ENCODE results near the gene CTNNB1. TPM values are rescaled to one million over a fixed set of nuclear protein-coding genes. Genes with fewer than 3 reads are reported as not detected.
A peak's percentile ranks its signal among the peaks of the same experiment; 100 is the strongest.

CTNNB1 gene
- total and polyA plus RNA-seq, 4 donors, result 63.3 to 265 (median 151) TPM

DNA sequence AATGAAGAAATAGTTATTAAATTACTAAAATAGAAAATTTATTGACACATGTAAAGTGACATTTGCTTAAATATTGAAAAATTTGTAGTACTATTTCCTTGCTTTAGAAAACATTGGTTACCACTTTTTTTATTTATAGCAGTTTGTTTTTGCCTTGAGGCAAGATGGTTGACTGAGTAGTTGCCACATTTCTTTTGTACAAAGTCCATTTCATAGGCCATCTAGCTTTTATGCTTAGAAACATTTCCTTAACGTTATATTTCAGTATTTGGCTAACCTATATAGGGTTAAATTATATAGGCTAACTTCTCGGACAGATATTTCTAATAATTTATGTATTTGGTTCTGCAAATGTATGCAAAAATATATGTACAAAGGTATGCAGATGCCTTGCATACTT is 17.1 kb downstream of the CTNNB1 start:
- H3K27ac ChIP-seq (ENCODE audit: low read depth in 1 of 2, low read length in 2 of 2), result no peak overlapping the region
- no peak for DNase-seq (ENCODE audit: low spot score)
- TF ChIP-seq HNF4A (conservative IDR thresholded peaks at IDR 0.05) (peak; percentile 39 to 62), TAF1 (conservative IDR thresholded peaks at IDR 0.05) (no peak), HNF4G (IDR thresholded peaks at IDR 0.05) (no peak)
- no peaks in the 10 kb centered on the region for H3K9me3 ChIP-seq (ENCODE audit: control insufficient read depth in 4 of 4, low read length in 3 of 4)
- no peak overlapping the region for H3K4me3 ChIP-seq (ENCODE audit: low read depth in 1 of 3, low read length in 3 of 3)
- 63% methylated on average over 2 of the region's 2 CpGs for WGBS
- no peaks in the 10 kb centered on the region for H3K36me3 ChIP-seq (ENCODE audit: control insufficient read depth in 4 of 4, insufficient read depth in 3 of 4, low read depth in 1 of 4, low read length in 3 of 4)
- H3K4me1 ChIP-seq (ENCODE audit: control insufficient read depth in 4 of 4, insufficient read depth in 4 of 4, low read length in 3 of 4), result peaks cover 11 to 33% (median 13%) of the 10 kb centered on the region in 4 donors
- no peak overlapping the region for H3K9ac ChIP-seq (ENCODE audit: low read depth in 1 of 2, low read length in 2 of 2)
- H3K27me3 ChIP-seq (ENCODE audit: control insufficient read depth in 4 of 4, insufficient read depth in 4 of 4, low read length in 3 of 4), result no peaks in the 10 kb centered on the region

DNA sequence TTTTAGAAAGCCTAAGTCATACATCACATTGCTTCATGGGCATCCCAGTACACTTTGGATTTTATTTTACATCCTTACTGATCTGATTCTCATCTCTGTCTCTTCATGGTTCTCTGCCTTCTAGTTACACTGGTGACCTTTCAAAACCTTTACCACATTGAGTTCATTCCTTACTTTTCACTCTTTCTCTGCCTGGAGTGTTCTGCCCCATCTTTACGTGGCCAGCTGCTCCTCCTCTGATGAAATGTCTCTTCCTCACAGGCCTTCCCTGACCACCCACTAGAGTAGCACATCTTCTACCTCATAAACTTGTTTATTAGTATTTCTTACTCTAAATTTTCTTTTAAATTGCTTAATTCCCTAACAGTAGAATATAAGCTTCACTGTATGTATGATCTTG is 17.7 kb downstream of the CTNNB1 start:
- no peak overlapping the region for H3K9ac ChIP-seq (ENCODE audit: low read depth in 1 of 2, low read length in 2 of 2)
- WGBS, result 68% methylated on average over 1 of the region's 1 CpG
- H3K36me3 ChIP-seq (ENCODE audit: control insufficient read depth in 4 of 4, insufficient read depth in 3 of 4, low read depth in 1 of 4, low read length in 3 of 4), result no peaks in the 10 kb centered on the region
- H3K27ac ChIP-seq (ENCODE audit: low read depth in 1 of 2, low read length in 2 of 2), result no peak overlapping the region
- H3K27me3 ChIP-seq (ENCODE audit: control insufficient read depth in 4 of 4, insufficient read depth in 4 of 4, low read length in 3 of 4), result no peaks in the 10 kb centered on the region
- H3K9me3 ChIP-seq (ENCODE audit: control insufficient read depth in 4 of 4, low read length in 3 of 4), result no peaks in the 10 kb centered on the region
- no peak overlapping the region for H3K4me3 ChIP-seq (ENCODE audit: low read depth in 1 of 3, low read length in 3 of 3)
- H3K4me1 ChIP-seq (ENCODE audit: control insufficient read depth in 4 of 4, insufficient read depth in 4 of 4, low read length in 3 of 4), result peaks cover 14 to 38% (median 17%) of the 10 kb centered on the region in 4 donors
- TF ChIP-seq FOXA2 (IDR thresholded peaks at IDR 0.05) (no peak), CTCF (IDR thresholded peaks at IDR 0.05; ENCODE audit: low read depth, low read length, missing input control) (no peak), REST (IDR thresholded peaks at IDR 0.05) (no peak), EGR1 (IDR thresholded peaks at IDR 0.05; ENCODE audit: low read depth in 2 of 2) (no peak), RXRA (IDR thresholded peaks at IDR 0.05) (no peak), NR2F2 (IDR thresholded peaks at IDR 0.05) (no peak), FOXA1 (IDR thresholded peaks at IDR 0.05) (no peak), RAD21 (IDR thresholded peaks at IDR 0.05) (no peak), JUND (IDR thresholded peaks at IDR 0.05) (no peak), GABPA (IDR thresholded peaks at IDR 0.05 in 1 of 2, conservative IDR thresholded peaks at IDR 0.05 in 1 of 2) (no peak), MAX (IDR thresholded peaks at IDR 0.05) (no peak), SP1 (IDR thresholded peaks at IDR 0.05) (no peak), YY1 (IDR thresholded peaks at IDR 0.05) (no peak), HNF4A (conservative IDR thresholded peaks at IDR 0.05) (no peak)
- TF ChIP-seq, protein P1, sequence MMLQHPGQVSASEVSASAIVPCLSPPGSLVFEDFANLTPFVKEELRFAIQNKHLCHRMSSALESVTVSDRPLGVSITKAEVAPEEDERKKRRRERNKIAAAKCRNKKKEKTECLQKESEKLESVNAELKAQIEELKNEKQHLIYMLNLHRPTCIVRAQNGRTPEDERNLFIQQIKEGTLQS (IDR thresholded peaks at IDR 0.05), result no peak
- TF ChIP-seq, protein P2, sequence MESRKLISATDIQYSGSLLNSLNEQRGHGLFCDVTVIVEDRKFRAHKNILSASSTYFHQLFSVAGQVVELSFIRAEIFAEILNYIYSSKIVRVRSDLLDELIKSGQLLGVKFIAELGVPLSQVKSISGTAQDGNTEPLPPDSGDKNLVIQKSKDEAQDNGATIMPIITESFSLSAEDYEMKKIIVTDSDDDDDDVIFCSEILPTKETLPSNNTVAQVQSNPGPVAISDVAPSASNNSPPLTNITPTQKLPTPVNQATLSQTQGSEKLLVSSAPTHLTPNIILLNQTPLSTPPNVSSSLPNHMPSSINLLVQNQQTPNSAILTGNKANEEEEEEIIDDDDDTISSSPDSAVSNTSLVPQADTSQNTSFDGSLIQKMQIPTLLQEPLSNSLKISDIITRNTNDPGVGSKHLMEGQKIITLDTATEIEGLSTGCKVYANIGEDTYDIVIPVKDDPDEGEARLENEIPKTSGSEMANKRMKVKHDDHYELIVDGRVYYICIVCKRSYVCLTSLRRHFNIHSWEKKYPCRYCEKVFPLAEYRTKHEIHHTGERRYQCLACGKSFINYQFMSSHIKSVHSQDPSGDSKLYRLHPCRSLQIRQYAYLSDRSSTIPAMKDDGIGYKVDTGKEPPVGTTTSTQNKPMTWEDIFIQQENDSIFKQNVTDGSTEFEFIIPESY (IDR thresholded peaks at IDR 0.05), result no peak
- no peak for DNase-seq (ENCODE audit: low spot score)
